OCI-LY1 (cell line): ENCODE results near the gene DYRK1B.

Source experiments
- CTCF ChIP-seq: fragments of 200-600 bp; sonication (generic), shearing (Covaris generic); IDR thresholded peaks from 2 replicates; pipeline ENCODE4 v1.5.1; 2017; ENCODE audit warnings: mild to moderate bottlenecking, antibody characterized with exemption, low read length, moderate library complexity, mixed read lengths
- EZH2 ChIP-seq: fragments of 200-600 bp; sonication (generic), shearing (Covaris generic); IDR thresholded peaks from 2 replicates; pipeline ENCODE4 v1.8.0; 2017; ENCODE audit warnings: borderline replicate concordance, mixed run types, mild to moderate bottlenecking, antibody characterized with exemption, low read length, moderate library complexity, mixed read lengths

GRCh38 chr19:39852882-39853281, 18.9 kb upstream of the DYRK1B start:
- TF ChIP-seq EZH2 (no peak), CTCF (no peak)
